GM23338 (cell line): ENCODE measurements around the gene LMBR1. TPM values are rescaled to one million over a fixed set of nuclear protein-coding genes. Genes with fewer than 3 reads are reported as not detected.

ENCODE experiments used
- ATAC-seq: fragments of 200-7000 bp; cut with Tn5 transposase; 3 replicates; pipeline ENCODE4 v1.9.1; 2020
- DNase-seq: peaks from one replicate; pipeline ENCODE4 v3.0.0-alpha.2; 2015; ENCODE audit warnings: low spot score
- H2AFZ ChIP-seq: fragments of 200-600 bp; sonication (generic); 2 replicates; pipeline ENCODE4 v1.8.0; 2016; ENCODE audit warnings: antibody characterized with exemption, mild to moderate bottlenecking, moderate library complexity
- H3F3A ChIP-seq: fragments of 200-600 bp; sonication (generic); replicated peaks from 2 replicates; pipeline ENCODE4 v1.8.0; 2017; ENCODE audit warnings: antibody characterized with exemption, mixed run types, low read depth
- H3K27ac ChIP-seq: fragments of 200-600 bp; sonication (generic); 2 replicates; pipeline ENCODE4 v1.6.1; 2016; ENCODE audit warnings: low read depth
- H3K27me3 ChIP-seq: fragments of 200-600 bp; sonication (generic); 2 replicates; pipeline ENCODE4 v1.8.0; 2016; ENCODE audit warnings: mild to moderate bottlenecking, mixed run types, moderate library complexity; ENCODE audit not compliant: insufficient read depth
- H3K36me3 ChIP-seq: fragments of 200-600 bp; sonication (generic); 2 replicates; pipeline ENCODE4 v1.8.0; 2016; ENCODE audit warnings: mild to moderate bottlenecking; ENCODE audit not compliant: insufficient read depth
- H3K4me1 ChIP-seq: fragments of 200-600 bp; sonication (generic); 2 replicates; pipeline ENCODE4 v1.8.0; 2016; ENCODE audit warnings: mild to moderate bottlenecking, moderate library complexity; ENCODE audit not compliant: insufficient read depth
- H3K4me2 ChIP-seq: fragments of 200-600 bp; sonication (generic); 2 replicates; pipeline ENCODE4 v1.7.1; 2017; ENCODE audit warnings: mixed run types
- H3K4me3 ChIP-seq: fragments of 200-600 bp; sonication (generic); 2 replicates; pipeline ENCODE4 v1.6.1; 2016; ENCODE audit warnings: mixed run types
- H3K79me2 ChIP-seq: fragments of 200-600 bp; sonication (generic); replicated peaks from 2 replicates; pipeline ENCODE4 v1.8.0; 2017; ENCODE audit warnings: mild to moderate bottlenecking; ENCODE audit not compliant: insufficient read depth
- H3K9me2 ChIP-seq: fragments of 200-600 bp; sonication (generic); 2 replicates; pipeline ENCODE4 v1.8.0; 2017; ENCODE audit not compliant: insufficient read depth
- H4K20me1 ChIP-seq: fragments of 200-600 bp; sonication (generic); replicated peaks from 2 replicates; pipeline ENCODE4 v1.8.0; 2017; ENCODE audit warnings: mild to moderate bottlenecking; ENCODE audit not compliant: insufficient read depth
- H3K27ac Mint-ChIP-seq: 2 replicates; pipeline ENCODE4 v1.8.0; 2020; ENCODE audit warnings: inconsistent platforms, mild to moderate bottlenecking, moderate library complexity, mixed read lengths
- H3K27me3 Mint-ChIP-seq: 3 replicates; pipeline ENCODE4 v1.8.0; 2022; ENCODE audit warnings: low read depth, mild to moderate bottlenecking, moderate library complexity, mixed read lengths, inconsistent platforms; ENCODE audit not compliant: insufficient read depth, poor library complexity
- H3K36me3 Mint-ChIP-seq: 3 replicates; pipeline ENCODE4 v1.8.0; 2021; ENCODE audit warnings: low read depth, mild to moderate bottlenecking, inconsistent platforms, moderate library complexity, mixed read lengths
- H3K4me1 Mint-ChIP-seq: 3 replicates; pipeline ENCODE4 v1.8.0; 2020; ENCODE audit warnings: mild to moderate bottlenecking, inconsistent platforms, mixed read lengths
- H3K4me3 Mint-ChIP-seq: 3 replicates; pipeline ENCODE4 v1.8.0; 2021; ENCODE audit warnings: moderate library complexity, mild to moderate bottlenecking, inconsistent platforms, mixed read lengths
- H3K9me3 Mint-ChIP-seq: 3 replicates; pipeline ENCODE4 v1.8.0; 2020; ENCODE audit warnings: moderate library complexity, mild to moderate bottlenecking, inconsistent platforms, mixed read lengths
- CREB1 ChIP-seq: fragments of 250-450 bp; sonication (Bioruptor Pico); IDR thresholded peaks from 2 replicates; pipeline ENCODE4 v1.5.0; 2020; ENCODE audit warnings: low read depth, mild to moderate bottlenecking, moderate library complexity
- CTCF ChIP-seq, 2 experiments: fragments of 200-600 bp in 1 of 2; sonication (generic) in 1 of 2; conservative IDR thresholded peaks; 2 replicates each; pipeline versions ENCODE4 v1.5.1 to v1.6.1; 2016 to 2017; ENCODE audit warnings: antibody characterized with exemption in 2 of 2, low read depth in 2 of 2, mild to moderate bottlenecking in 2 of 2, moderate library complexity in 1 of 2
- ETS1 ChIP-seq: IDR thresholded peaks from 2 replicates; pipeline ENCODE4 v1.6.1; 2016; ENCODE audit warnings: antibody characterized with exemption
- EZH2 ChIP-seq: fragments of 200-600 bp; sonication (generic); IDR thresholded peaks from one replicate; pipeline ENCODE4 v1.8.0; 2017; ENCODE audit warnings: antibody characterized with exemption, mild to moderate bottlenecking, low read depth; ENCODE audit not compliant: unreplicated experiment
- EZH2phosphoT487 ChIP-seq: fragments of 200-600 bp; sonication (generic); IDR thresholded peaks from one replicate; pipeline ENCODE4 v1.8.1; 2018; ENCODE audit warnings: antibody characterized with exemption; ENCODE audit not compliant: unreplicated experiment
- JUNB ChIP-seq: IDR thresholded peaks from one replicate; pipeline ENCODE4 v1.6.1; 2016; ENCODE audit warnings: antibody characterized with exemption; ENCODE audit not compliant: unreplicated experiment
- REST ChIP-seq: IDR thresholded peaks from one replicate; pipeline ENCODE4 v1.6.1; 2018; ENCODE audit warnings: antibody characterized with exemption; ENCODE audit not compliant: unreplicated experiment
- STAT1 ChIP-seq: IDR thresholded peaks from one replicate; pipeline ENCODE4 v1.6.1; 2016; ENCODE audit warnings: antibody characterized with exemption; ENCODE audit not compliant: unreplicated experiment
- ZNF114 ChIP-seq: fragments of 250-450 bp; sonication (Bioruptor Pico); IDR thresholded peaks from 2 replicates; pipeline ENCODE4 v1.5.0; 2020; ENCODE audit warnings: mild to moderate bottlenecking, moderate library complexity
- ZNF331 ChIP-seq: fragments of 250-450 bp; sonication (Bioruptor Pico); IDR thresholded peaks from 2 replicates; pipeline ENCODE4 v1.5.0; 2020; ENCODE audit warnings: low read depth, mild to moderate bottlenecking, moderate library complexity
- ZNF462 ChIP-seq: fragments of 250-450 bp; sonication (Bioruptor Pico); IDR thresholded peaks from 2 replicates; pipeline ENCODE4 v1.5.0; 2020; ENCODE audit warnings: mild to moderate bottlenecking, moderate library complexity
- polyA plus RNA-seq: library from polyadenylated mRNA; unstranded; fragments of >200 nt; fragmentation: Nextera tagmentation; extraction: Ambion mirVana; gene quantifications from 2 replicates; pipeline ENCODE4 v1.2.1, GENCODE V29; 2016
- total RNA-seq: library from RNA; depleted of rRNA; stranded (reverse); fragments of >200 nt; shearing (Covaris generic); gene quantifications from 2 replicates; pipeline ENCODE4 v1.2.3, GENCODE V29; 2014

LMBR1 gene
- total and polyA plus RNA-seq, 2 experiments from 2014 or later, result 21.8 to 90.1 TPM

DNA sequence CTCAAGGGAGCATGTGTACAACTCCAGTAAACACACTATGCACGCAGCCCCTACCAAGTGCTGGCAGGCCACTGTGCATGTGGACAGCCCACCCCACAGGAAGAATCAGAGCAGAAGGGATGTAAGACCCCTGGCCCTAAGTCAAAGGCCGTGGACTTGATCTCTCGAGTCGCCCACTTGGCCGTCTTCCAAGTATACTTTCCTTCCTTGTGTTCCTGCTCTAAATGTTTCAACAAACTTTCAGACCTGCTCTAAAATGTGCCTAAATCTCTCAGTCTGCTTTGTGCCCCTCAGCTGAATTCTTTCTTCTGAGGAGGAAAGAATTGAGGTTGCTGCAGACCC is 35.4 kb upstream of the LMBR1 start:
- H3K4me2 ChIP-seq, result no peak overlapping the region
- no peak overlapping the region for H3K4me3 ChIP-seq
- Mint-ChIP-seq H3K36me3 (no peaks in the 10 kb centered on the region), H3K27me3 (peaks cover 2% of the 10 kb centered on the region), H3K9me3 (no peaks in the 10 kb centered on the region), H3K4me1 (peaks cover 6% of the 10 kb centered on the region; the same call in 2 of the 3 replicates), H3K4me3 (no peak overlapping the region), H3K27ac (no peak overlapping the region)
- no peak for ATAC-seq
- no peaks in the 10 kb centered on the region for H3K36me3 ChIP-seq
- TF ChIP-seq EZH2, result no peak
- TF ChIP-seq ETS1, result no peak
- no peak for TF ChIP-seq ZNF331
- TF ChIP-seq CTCF (conservative IDR thresholded peaks at IDR 0.05; ENCODE audit: low read depth in 2 of 2), result no peak
- no peak for TF ChIP-seq STAT1
- TF ChIP-seq CREB1 (CRISPR knock-in tag), result no peak
- TF ChIP-seq EZH2phosphoT487, result no peak
- no peak for TF ChIP-seq REST
- no peak for TF ChIP-seq ZNF462 (CRISPR knock-in tag)
- no peak for TF ChIP-seq JUNB
- no peak for TF ChIP-seq ZNF114 (CRISPR knock-in tag)
- H3K27ac ChIP-seq, result no peak overlapping the region
- H2AFZ ChIP-seq, result no peak overlapping the region
- H3K4me1 ChIP-seq, result no peaks in the 10 kb centered on the region
- no peak for DNase-seq
- no peaks in the 10 kb centered on the region for H3F3A ChIP-seq
- no peaks in the 10 kb centered on the region for H4K20me1 ChIP-seq
- no peaks in the 10 kb centered on the region for H3K27me3 ChIP-seq
- no peaks in the 10 kb centered on the region for H3K9me2 ChIP-seq
- H3K79me2 ChIP-seq, result no peaks in the 10 kb centered on the region
